Measurements from ENCODE around the gene CDC37.
"Not testable (repeated sequence)": the region's sequence is repeated elsewhere in the genome, so short reads cannot be mapped to it uniquely, and the experiment has no call there.

CDC37 gene

DNA sequence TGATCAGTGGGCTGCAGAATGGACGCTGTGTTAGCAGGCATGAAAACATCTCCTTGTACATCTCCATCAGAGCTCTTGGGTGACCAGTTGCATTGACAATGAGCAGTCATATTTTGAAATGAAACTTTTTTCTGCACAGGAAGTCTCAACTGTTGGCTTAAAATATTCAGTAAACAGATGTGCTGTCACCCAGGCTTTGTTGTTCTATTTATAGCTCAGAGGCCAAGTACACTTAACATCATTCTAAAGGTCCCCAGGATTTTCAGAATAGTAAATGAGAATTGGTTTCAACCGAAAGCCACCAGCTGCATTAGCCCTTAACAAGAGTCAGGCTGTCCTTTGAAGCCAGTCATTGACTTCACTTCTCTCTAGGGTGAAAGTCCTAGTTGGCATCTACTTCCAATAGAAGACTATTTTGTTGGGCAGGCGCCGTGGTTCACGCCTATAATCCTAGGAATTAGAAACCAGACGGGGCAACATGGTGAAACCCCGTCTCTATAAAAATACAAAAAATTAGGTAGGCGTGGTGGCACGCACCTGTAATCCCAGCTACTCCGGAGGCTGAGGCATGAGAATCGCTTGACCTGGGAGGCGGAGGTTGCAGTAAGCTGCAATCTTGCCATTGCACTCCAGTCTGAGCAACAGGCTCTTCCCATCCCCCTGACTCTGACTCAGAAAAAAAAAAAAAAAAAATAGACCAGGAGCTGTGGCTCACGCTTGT, 9.1 kb upstream of the CDC37 start:
- TF ChIP-seq, protein P1, sequence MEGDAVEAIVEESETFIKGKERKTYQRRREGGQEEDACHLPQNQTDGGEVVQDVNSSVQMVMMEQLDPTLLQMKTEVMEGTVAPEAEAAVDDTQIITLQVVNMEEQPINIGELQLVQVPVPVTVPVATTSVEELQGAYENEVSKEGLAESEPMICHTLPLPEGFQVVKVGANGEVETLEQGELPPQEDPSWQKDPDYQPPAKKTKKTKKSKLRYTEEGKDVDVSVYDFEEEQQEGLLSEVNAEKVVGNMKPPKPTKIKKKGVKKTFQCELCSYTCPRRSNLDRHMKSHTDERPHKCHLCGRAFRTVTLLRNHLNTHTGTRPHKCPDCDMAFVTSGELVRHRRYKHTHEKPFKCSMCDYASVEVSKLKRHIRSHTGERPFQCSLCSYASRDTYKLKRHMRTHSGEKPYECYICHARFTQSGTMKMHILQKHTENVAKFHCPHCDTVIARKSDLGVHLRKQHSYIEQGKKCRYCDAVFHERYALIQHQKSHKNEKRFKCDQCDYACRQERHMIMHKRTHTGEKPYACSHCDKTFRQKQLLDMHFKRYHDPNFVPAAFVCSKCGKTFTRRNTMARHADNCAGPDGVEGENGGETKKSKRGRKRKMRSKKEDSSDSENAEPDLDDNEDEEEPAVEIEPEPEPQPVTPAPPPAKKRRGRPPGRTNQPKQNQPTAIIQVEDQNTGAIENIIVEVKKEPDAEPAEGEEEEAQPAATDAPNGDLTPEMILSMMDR (IDR thresholded peaks at IDR 0.05) = no peak
- Histone ChIP-seq H3K9me3 (peaks cover 0 to 5% (median 5%) of the 10 kb centered on the region in 3 donors), H3K4me3 (no peak overlapping the region), H3K4me1 (peaks cover 0 to 12% (median 7%) of the 10 kb centered on the region in 4 donors), H3K27ac (no peak overlapping the region), H3K27me3 (peaks cover 0 to 48% of the 10 kb centered on the region in 2 donors), H3K36me3 (no peaks in the 10 kb centered on the region)
- no peak for DNase-seq
- intact Hi-C loops (cut with DNase I; ENCODE audit: low total_unique reads) = no loop called here

DNA sequence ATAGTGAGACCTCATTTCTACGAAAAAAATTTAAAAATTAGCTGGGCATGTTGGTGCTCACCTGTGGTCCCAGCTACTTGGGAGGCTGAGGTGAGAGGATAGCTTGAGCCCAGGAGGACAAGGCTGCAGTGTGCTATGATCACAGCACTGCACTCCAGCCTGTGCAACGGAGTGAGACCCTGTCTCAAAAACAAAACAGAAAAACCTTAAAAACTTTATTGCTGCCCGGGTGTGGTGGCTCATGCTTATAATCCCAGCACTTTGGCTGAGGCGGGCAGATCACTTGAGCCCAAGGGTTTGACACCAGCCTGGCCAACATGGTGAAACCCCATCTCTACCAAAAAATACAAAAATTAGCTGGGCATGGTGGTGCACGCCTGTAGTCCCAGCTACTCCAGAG, 7.9 kb upstream of the CDC37 start:
- intact Hi-C loops (cut with DNase I; ENCODE audit: low total_unique reads); H3K9me3 ChIP-seq; H3K36me3 ChIP-seq; DNase-seq; H3K4me1 ChIP-seq; H3K4me3 ChIP-seq; H3K27ac ChIP-seq: not testable (repeated sequence)
- H3K27me3 ChIP-seq = peaks cover 0 to 41% of the 10 kb centered on the region in 2 donors

DNA sequence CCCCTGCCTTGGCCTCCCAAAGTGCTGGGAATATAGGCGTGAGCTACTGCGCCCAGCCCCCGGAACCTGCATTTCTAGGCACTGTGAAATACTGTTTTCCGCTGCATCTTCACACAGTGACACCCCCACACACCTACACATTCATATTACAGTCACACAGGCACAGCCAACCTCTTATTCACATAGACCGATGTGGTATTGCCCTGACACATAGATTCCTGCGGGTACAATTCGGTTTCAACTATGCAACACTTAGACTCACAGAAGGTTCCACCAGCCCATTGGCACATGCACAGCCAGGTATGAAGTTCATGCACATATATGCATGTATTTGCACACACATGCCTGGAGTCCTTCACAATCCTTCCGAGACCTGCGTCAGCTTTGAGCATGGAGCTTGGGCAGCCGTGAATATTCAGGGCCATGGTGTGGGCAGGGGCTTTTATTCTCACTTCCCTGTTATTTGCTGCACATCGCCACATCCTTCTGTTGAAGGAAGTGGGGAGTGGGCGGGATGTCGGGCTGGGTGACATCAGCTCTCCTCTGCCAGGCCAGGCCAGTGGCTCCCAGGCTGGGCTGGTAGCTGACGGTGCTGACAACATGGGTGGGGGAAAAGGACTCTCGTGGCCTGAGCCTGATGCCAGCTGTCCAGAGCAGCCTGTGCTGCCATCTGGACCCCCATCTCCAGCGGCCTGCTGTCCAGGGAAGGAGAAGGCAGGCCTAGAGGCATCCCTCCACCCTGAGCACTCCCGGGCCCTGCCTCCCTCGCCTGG, 5.4 kb upstream of the CDC37 start:
- peak in 1 of 2 donors; percentile 56 for DNase-seq

DNA sequence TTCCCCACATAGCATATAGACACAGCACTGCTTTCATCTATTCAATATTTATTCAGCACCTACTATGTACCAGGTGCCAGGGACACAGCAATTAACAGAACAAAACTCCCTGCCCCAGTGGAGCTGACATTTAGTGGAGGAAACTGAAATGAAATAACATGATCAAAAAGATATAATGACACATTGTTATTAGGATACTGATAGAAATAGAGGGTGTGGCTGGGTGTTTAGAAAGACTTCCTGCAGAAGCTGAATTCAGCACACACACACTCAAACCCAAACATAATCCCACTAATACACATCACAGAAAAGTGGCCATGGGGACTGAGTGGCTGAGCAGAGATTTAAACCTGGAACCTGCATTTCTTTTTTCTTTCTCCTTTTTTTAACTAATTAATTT, 3.8 kb upstream of the CDC37 start:
- Histone ChIP-seq H3K9me3 (no peaks in the 10 kb centered on the region), H3K27ac (no peak overlapping the region), H3K27me3 (peaks cover 0 to 53% of the 10 kb centered on the region in 2 donors), H3K4me1 (peaks cover 0 to 24% (median 21%) of the 10 kb centered on the region in 4 donors), H3K4me3 (no peak overlapping the region), H3K36me3 (no peaks in the 10 kb centered on the region)
- intact Hi-C loops (cut with DNase I; ENCODE audit: low total_unique reads) = loop anchor here (10.0 kb wide), 1 partner anchor 158 kb away; the partner anchor contains the start of genes CDKN2D and KRI1
- TF ChIP-seq, protein P1 (IDR thresholded peaks at IDR 0.05) = no peak
- DNase-seq = no peak

More for the DNA sequence above, 5.4 kb upstream of the CDC37 start:
- intact Hi-C loops (cut with DNase I; ENCODE audit: low total_unique reads) = loop anchor here (10.0 kb wide), 1 partner anchor 156 kb away; the partner anchor contains the start of genes CDKN2D and KRI1
- Histone ChIP-seq H3K4me3 (no peak overlapping the region), H3K9me3 (no peaks in the 10 kb centered on the region), H3K4me1 (peaks cover 0 to 16% (median 14%) of the 10 kb centered on the region in 4 donors), H3K27me3 (peaks cover 0 to 53% of the 10 kb centered on the region in 2 donors), H3K27ac (no peak overlapping the region), H3K36me3 (no peaks in the 10 kb centered on the region)
- TF ChIP-seq, protein P1 (IDR thresholded peaks at IDR 0.05) = no peak

DNA sequence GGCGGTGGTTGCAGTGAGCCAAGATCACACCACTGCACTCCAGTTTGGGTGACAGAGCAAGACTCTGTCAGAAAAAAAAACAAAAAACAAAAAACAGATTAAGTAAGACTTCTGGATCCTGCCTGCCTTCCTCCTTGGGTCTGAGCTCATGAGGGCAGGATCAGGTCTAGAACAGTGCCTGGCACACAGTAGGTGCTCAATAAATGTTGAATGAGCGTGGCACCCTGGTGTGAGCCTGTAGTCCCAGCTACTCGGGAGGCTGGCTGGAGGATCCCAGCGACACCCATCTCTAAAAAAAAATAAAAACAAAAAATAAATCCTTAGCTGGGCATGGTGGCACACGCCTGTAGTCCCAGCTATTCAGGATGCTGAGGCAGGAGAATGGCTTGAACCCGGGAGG, 2.8 kb upstream of the CDC37 start:
- intact Hi-C loops (cut with DNase I; ENCODE audit: low total_unique reads) = loop anchor here (10.0 kb wide), 1 partner anchor 159 kb away; the partner anchor contains the start of genes CDKN2D and KRI1
- Histone ChIP-seq H3K27me3 (peaks cover 0 to 53% of the 10 kb centered on the region in 2 donors), H3K9me3 (no peaks in the 10 kb centered on the region), H3K4me1 (peaks cover 0 to 33% (median 29%) of the 10 kb centered on the region in 4 donors), H3K36me3 (no peaks in the 10 kb centered on the region), H3K4me3 (no peak overlapping the region), H3K27ac (no peak overlapping the region)
- TF ChIP-seq, protein P1 (IDR thresholded peaks at IDR 0.05) = no peak
- DNase-seq = no peak
